ENCODE results near the gene CFL1.

DNA sequence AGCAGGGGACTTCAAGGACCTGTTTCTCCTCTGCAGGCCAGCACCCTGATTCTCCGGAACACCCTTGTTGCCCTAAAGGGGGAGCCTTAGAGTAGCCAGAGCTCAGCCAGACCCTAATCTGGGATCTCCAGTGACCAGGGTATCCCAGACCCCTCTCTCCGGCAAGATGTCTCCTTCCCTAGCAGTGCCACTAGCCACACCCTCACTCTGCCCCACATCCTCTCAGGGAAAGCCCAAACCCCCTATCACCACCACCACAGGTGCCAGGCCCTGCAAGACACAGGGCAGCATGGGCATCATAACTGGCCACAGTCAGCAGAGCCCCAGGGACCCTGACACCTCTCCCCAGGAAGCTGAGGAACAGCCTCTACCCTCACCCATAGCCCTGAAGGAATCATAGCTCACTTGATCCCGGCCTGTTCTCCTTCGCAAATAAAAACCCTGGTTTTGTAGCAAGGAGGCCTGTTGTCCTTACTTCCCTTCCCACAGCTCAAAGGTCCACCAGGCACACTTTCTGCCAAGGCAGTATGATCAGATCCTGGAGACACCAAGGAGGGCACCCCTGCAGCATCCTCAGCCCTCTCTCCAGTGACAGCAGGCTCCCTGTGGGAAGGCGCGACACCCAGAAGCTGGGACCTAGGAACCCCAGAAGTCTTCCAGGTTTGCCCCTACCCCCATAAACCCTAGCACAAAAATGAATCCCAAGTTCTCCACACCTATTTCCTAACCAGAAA, 4.6 kb downstream of the CFL1 start:
- TF ChIP-seq, protein P1, sequence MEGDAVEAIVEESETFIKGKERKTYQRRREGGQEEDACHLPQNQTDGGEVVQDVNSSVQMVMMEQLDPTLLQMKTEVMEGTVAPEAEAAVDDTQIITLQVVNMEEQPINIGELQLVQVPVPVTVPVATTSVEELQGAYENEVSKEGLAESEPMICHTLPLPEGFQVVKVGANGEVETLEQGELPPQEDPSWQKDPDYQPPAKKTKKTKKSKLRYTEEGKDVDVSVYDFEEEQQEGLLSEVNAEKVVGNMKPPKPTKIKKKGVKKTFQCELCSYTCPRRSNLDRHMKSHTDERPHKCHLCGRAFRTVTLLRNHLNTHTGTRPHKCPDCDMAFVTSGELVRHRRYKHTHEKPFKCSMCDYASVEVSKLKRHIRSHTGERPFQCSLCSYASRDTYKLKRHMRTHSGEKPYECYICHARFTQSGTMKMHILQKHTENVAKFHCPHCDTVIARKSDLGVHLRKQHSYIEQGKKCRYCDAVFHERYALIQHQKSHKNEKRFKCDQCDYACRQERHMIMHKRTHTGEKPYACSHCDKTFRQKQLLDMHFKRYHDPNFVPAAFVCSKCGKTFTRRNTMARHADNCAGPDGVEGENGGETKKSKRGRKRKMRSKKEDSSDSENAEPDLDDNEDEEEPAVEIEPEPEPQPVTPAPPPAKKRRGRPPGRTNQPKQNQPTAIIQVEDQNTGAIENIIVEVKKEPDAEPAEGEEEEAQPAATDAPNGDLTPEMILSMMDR (IDR thresholded peaks at IDR 0.05), result no peak
- no peak for TF ChIP-seq EP300 (IDR thresholded peaks at IDR 0.05; ENCODE audit: low read depth)
